ENCODE results near the gene HSPB7.

DNA sequence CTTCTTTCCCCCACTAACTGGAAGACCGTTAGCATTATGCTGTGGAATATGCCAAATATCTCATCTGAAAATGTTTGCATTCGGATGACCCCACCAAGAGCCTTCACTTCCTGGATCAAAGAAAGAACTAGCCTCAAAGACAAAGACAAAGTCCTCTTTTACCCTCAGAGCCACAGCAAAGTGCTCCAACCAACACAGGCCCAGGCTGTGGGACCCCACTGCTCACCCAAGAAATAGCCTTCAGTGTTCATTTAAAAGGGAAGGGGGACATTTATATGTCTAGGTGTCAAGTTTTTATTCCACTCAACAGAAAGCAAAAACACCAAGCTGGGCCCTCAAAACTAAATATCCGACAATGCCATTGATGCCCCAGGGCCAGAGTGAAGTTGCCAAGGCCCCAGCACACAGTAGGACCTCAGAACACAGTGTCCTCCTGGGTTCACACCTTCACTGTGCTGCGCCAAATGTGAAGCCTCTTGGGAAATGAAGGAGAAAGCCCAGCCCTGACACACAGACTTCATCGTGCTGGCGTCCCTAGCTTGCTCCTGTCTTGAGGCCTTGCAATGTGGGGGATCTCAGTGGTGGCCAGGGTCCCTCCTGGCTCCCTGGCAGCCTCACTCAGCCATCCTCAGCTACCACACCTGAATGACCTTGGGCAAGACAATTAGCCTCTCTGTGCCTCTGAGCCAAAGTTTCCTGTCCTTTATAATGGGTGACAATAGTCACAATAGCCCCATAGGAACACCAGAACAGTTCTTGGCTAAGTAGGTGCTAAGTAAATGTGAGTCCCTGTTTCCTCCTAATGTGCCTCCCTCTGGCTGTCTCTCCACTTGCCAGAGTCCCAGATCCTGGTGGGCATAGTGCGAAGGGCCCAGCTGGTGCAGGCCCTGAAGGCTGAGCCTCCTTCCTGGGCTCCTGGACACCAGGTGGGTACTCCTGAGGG lies 37.0 kb upstream of the HSPB7 start:
- TF ChIP-seq, protein P1, sequence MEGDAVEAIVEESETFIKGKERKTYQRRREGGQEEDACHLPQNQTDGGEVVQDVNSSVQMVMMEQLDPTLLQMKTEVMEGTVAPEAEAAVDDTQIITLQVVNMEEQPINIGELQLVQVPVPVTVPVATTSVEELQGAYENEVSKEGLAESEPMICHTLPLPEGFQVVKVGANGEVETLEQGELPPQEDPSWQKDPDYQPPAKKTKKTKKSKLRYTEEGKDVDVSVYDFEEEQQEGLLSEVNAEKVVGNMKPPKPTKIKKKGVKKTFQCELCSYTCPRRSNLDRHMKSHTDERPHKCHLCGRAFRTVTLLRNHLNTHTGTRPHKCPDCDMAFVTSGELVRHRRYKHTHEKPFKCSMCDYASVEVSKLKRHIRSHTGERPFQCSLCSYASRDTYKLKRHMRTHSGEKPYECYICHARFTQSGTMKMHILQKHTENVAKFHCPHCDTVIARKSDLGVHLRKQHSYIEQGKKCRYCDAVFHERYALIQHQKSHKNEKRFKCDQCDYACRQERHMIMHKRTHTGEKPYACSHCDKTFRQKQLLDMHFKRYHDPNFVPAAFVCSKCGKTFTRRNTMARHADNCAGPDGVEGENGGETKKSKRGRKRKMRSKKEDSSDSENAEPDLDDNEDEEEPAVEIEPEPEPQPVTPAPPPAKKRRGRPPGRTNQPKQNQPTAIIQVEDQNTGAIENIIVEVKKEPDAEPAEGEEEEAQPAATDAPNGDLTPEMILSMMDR (IDR thresholded peaks at IDR 0.05 in 8 of 11, conservative IDR thresholded peaks at IDR 0.05 in 3 of 11): no peak
- TF ChIP-seq POLR2A (IDR thresholded peaks at IDR 0.05) (no peak), POLR2AphosphoS5 (IDR thresholded peaks at IDR 0.05) (no peak)

Measured in spleen (tissue), 7 donors.